22Rv1 (cell line): ENCODE measurements around the gene PRR36.

Experiments
- H3K27ac ChIP-seq: fragments of 450-650 bp; 2 replicates; pipeline ENCODE4 v1.5.1; 2017
- CTCF ChIP-seq: fragments of 450-650 bp; IDR thresholded peaks from 2 replicates; pipeline ENCODE4 v1.5.1; 2017; ENCODE audit warnings: mild to moderate bottlenecking
- ZFX ChIP-seq: fragments of 450-650 bp; IDR thresholded peaks from 2 replicates; pipeline ENCODE4 v1.6.1; 2017; ENCODE audit warnings: antibody characterized with exemption, borderline replicate concordance

The PRR36 gene

GRCh38 chr19:7822910-7823515 is 51.2 kb downstream of the PRR36 start:
- no peak overlapping the region for H3K27ac ChIP-seq
- no peak for TF ChIP-seq ZFX
- TF ChIP-seq CTCF = no peak

GRCh38 chr19:7820588-7820987 is 53.6 kb downstream of the PRR36 start:
- no peak overlapping the region for H3K27ac ChIP-seq
- TF ChIP-seq CTCF (no peak), ZFX (no peak)

GRCh38 chr19:7819337-7819736 is 54.9 kb downstream of the PRR36 start:
- H3K27ac ChIP-seq = no peak overlapping the region

GRCh38 chr19:7818806-7819205 is 55.4 kb downstream of the PRR36 start:
- no peak for TF ChIP-seq CTCF
- TF ChIP-seq ZFX = no peak
- H3K27ac ChIP-seq = no peak overlapping the region

More at GRCh38 chr19:7819337-7819736, 54.9 kb downstream of the PRR36 start:
- TF ChIP-seq ZFX (no peak), CTCF (no peak)
